GM23338 (cell line): ENCODE measurements around the gene CSF2RB. TPM values are rescaled to one million over a fixed set of nuclear protein-coding genes. Genes with fewer than 3 reads are reported as not detected.
A peak's percentile ranks its signal among the peaks of the same experiment; 100 is the strongest.

Experiments
- ATAC-seq: fragments of 200-7000 bp; cut with Tn5 transposase; 3 replicates; pipeline ENCODE4 v1.9.1; 2020
- DNase-seq: peaks from one replicate; pipeline ENCODE4 v3.0.0-alpha.2; 2015; ENCODE audit warnings: low spot score
- H2AFZ ChIP-seq: fragments of 200-600 bp; sonication (generic); 2 replicates; pipeline ENCODE4 v1.8.0; 2016; ENCODE audit warnings: antibody characterized with exemption, mild to moderate bottlenecking, moderate library complexity
- H3F3A ChIP-seq: fragments of 200-600 bp; sonication (generic); replicated peaks from 2 replicates; pipeline ENCODE4 v1.8.0; 2017; ENCODE audit warnings: antibody characterized with exemption, mixed run types, low read depth
- H3K27ac ChIP-seq: fragments of 200-600 bp; sonication (generic); 2 replicates; pipeline ENCODE4 v1.6.1; 2016; ENCODE audit warnings: low read depth
- H3K27me3 ChIP-seq: fragments of 200-600 bp; sonication (generic); 2 replicates; pipeline ENCODE4 v1.8.0; 2016; ENCODE audit warnings: mild to moderate bottlenecking, mixed run types, moderate library complexity; ENCODE audit not compliant: insufficient read depth
- H3K36me3 ChIP-seq: fragments of 200-600 bp; sonication (generic); 2 replicates; pipeline ENCODE4 v1.8.0; 2016; ENCODE audit warnings: mild to moderate bottlenecking; ENCODE audit not compliant: insufficient read depth
- H3K4me1 ChIP-seq: fragments of 200-600 bp; sonication (generic); 2 replicates; pipeline ENCODE4 v1.8.0; 2016; ENCODE audit warnings: mild to moderate bottlenecking, moderate library complexity; ENCODE audit not compliant: insufficient read depth
- H3K4me2 ChIP-seq: fragments of 200-600 bp; sonication (generic); 2 replicates; pipeline ENCODE4 v1.7.1; 2017; ENCODE audit warnings: mixed run types
- H3K4me3 ChIP-seq: fragments of 200-600 bp; sonication (generic); 2 replicates; pipeline ENCODE4 v1.6.1; 2016; ENCODE audit warnings: mixed run types
- H3K79me2 ChIP-seq: fragments of 200-600 bp; sonication (generic); replicated peaks from 2 replicates; pipeline ENCODE4 v1.8.0; 2017; ENCODE audit warnings: mild to moderate bottlenecking; ENCODE audit not compliant: insufficient read depth
- H3K9me2 ChIP-seq: fragments of 200-600 bp; sonication (generic); 2 replicates; pipeline ENCODE4 v1.8.0; 2017; ENCODE audit not compliant: insufficient read depth
- H4K20me1 ChIP-seq: fragments of 200-600 bp; sonication (generic); replicated peaks from 2 replicates; pipeline ENCODE4 v1.8.0; 2017; ENCODE audit warnings: mild to moderate bottlenecking; ENCODE audit not compliant: insufficient read depth
- H3K27ac Mint-ChIP-seq: 2 replicates; pipeline ENCODE4 v1.8.0; 2020; ENCODE audit warnings: inconsistent platforms, mild to moderate bottlenecking, moderate library complexity, mixed read lengths
- H3K27me3 Mint-ChIP-seq: 3 replicates; pipeline ENCODE4 v1.8.0; 2022; ENCODE audit warnings: low read depth, mild to moderate bottlenecking, moderate library complexity, mixed read lengths, inconsistent platforms; ENCODE audit not compliant: insufficient read depth, poor library complexity
- H3K36me3 Mint-ChIP-seq: 3 replicates; pipeline ENCODE4 v1.8.0; 2021; ENCODE audit warnings: low read depth, mild to moderate bottlenecking, inconsistent platforms, moderate library complexity, mixed read lengths
- H3K4me1 Mint-ChIP-seq: 3 replicates; pipeline ENCODE4 v1.8.0; 2020; ENCODE audit warnings: mild to moderate bottlenecking, inconsistent platforms, mixed read lengths
- H3K4me3 Mint-ChIP-seq: 3 replicates; pipeline ENCODE4 v1.8.0; 2021; ENCODE audit warnings: moderate library complexity, mild to moderate bottlenecking, inconsistent platforms, mixed read lengths
- H3K9me3 Mint-ChIP-seq: 3 replicates; pipeline ENCODE4 v1.8.0; 2020; ENCODE audit warnings: moderate library complexity, mild to moderate bottlenecking, inconsistent platforms, mixed read lengths
- CTCF ChIP-seq, 2 experiments: fragments of 200-600 bp in 1 of 2; sonication (generic) in 1 of 2; conservative IDR thresholded peaks; 2 replicates each; pipeline versions ENCODE4 v1.5.1 to v1.6.1; 2016 to 2017; ENCODE audit warnings: antibody characterized with exemption in 2 of 2, low read depth in 2 of 2, mild to moderate bottlenecking in 2 of 2, moderate library complexity in 1 of 2
- EZH2 ChIP-seq: fragments of 200-600 bp; sonication (generic); IDR thresholded peaks from one replicate; pipeline ENCODE4 v1.8.0; 2017; ENCODE audit warnings: antibody characterized with exemption, mild to moderate bottlenecking, low read depth; ENCODE audit not compliant: unreplicated experiment
- EZH2phosphoT487 ChIP-seq: fragments of 200-600 bp; sonication (generic); IDR thresholded peaks from one replicate; pipeline ENCODE4 v1.8.1; 2018; ENCODE audit warnings: antibody characterized with exemption; ENCODE audit not compliant: unreplicated experiment
- JUNB ChIP-seq: IDR thresholded peaks from one replicate; pipeline ENCODE4 v1.6.1; 2016; ENCODE audit warnings: antibody characterized with exemption; ENCODE audit not compliant: unreplicated experiment
- NANOG ChIP-seq: IDR thresholded peaks from 2 replicates; pipeline ENCODE4 v1.6.1; 2016; ENCODE audit warnings: antibody characterized with exemption, borderline replicate concordance
- STAT1 ChIP-seq: IDR thresholded peaks from one replicate; pipeline ENCODE4 v1.6.1; 2016; ENCODE audit warnings: antibody characterized with exemption; ENCODE audit not compliant: unreplicated experiment
- ZNF114 ChIP-seq: fragments of 250-450 bp; sonication (Bioruptor Pico); IDR thresholded peaks from 2 replicates; pipeline ENCODE4 v1.5.0; 2020; ENCODE audit warnings: mild to moderate bottlenecking, moderate library complexity
- ZNF331 ChIP-seq: fragments of 250-450 bp; sonication (Bioruptor Pico); IDR thresholded peaks from 2 replicates; pipeline ENCODE4 v1.5.0; 2020; ENCODE audit warnings: low read depth, mild to moderate bottlenecking, moderate library complexity
- ZNF462 ChIP-seq: fragments of 250-450 bp; sonication (Bioruptor Pico); IDR thresholded peaks from 2 replicates; pipeline ENCODE4 v1.5.0; 2020; ENCODE audit warnings: mild to moderate bottlenecking, moderate library complexity
- polyA plus RNA-seq: library from polyadenylated mRNA; unstranded; fragments of >200 nt; fragmentation: Nextera tagmentation; extraction: Ambion mirVana; gene quantifications from 2 replicates; pipeline ENCODE4 v1.2.1, GENCODE V29; 2016
- total RNA-seq: library from RNA; depleted of rRNA; stranded (reverse); fragments of >200 nt; shearing (Covaris generic); gene quantifications from 2 replicates; pipeline ENCODE4 v1.2.3, GENCODE V29; 2014
- TF ChIP-seq, protein P1 (sequence below): IDR thresholded peaks from 2 replicates; pipeline ENCODE4 v1.6.1; 2016; ENCODE audit warnings: antibody characterized with exemption
- TF ChIP-seq, protein P2 (sequence below): IDR thresholded peaks from one replicate; pipeline ENCODE4 v1.6.1; 2018; ENCODE audit warnings: antibody characterized with exemption; ENCODE audit not compliant: unreplicated experiment

Gene CSF2RB
- total and polyA plus RNA-seq, 2 experiments from 2014 or later = not detected

- Mint-ChIP-seq H3K36me3 (peaks cover 14% of the 10 kb centered on the region), H3K27ac (no peak overlapping the region), H3K4me1 (peaks cover 25% of the 10 kb centered on the region), H3K4me3 (no peak overlapping the region), H3K27me3 (peaks cover 16% of the 10 kb centered on the region), H3K9me3 (peaks cover 22% of the 10 kb centered on the region)
- H3K4me3 ChIP-seq = no peak overlapping the region
- H4K20me1 ChIP-seq = no peaks in the 10 kb centered on the region
- H3K27ac ChIP-seq = no peak overlapping the region
- H3K4me1 ChIP-seq = peaks cover 11% of the 10 kb centered on the region; the same call in 1 of the 2 replicates
- no peaks in the 10 kb centered on the region for H3K36me3 ChIP-seq
- ATAC-seq = no peak
- TF ChIP-seq NANOG = no peak
- no peak for TF ChIP-seq CTCF (conservative IDR thresholded peaks at IDR 0.05; ENCODE audit: low read depth in 2 of 2)
- no peak for TF ChIP-seq STAT1
- TF ChIP-seq JUNB = no peak
- TF ChIP-seq, protein P1, sequence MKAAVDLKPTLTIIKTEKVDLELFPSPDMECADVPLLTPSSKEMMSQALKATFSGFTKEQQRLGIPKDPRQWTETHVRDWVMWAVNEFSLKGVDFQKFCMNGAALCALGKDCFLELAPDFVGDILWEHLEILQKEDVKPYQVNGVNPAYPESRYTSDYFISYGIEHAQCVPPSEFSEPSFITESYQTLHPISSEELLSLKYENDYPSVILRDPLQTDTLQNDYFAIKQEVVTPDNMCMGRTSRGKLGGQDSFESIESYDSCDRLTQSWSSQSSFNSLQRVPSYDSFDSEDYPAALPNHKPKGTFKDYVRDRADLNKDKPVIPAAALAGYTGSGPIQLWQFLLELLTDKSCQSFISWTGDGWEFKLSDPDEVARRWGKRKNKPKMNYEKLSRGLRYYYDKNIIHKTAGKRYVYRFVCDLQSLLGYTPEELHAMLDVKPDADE = no peak
- TF ChIP-seq EZH2phosphoT487 = no peak
- TF ChIP-seq ZNF331 (CRISPR knock-in tag) = no peak
- no peak for TF ChIP-seq ZNF462
- TF ChIP-seq EZH2 = no peak
- TF ChIP-seq, protein P2, sequence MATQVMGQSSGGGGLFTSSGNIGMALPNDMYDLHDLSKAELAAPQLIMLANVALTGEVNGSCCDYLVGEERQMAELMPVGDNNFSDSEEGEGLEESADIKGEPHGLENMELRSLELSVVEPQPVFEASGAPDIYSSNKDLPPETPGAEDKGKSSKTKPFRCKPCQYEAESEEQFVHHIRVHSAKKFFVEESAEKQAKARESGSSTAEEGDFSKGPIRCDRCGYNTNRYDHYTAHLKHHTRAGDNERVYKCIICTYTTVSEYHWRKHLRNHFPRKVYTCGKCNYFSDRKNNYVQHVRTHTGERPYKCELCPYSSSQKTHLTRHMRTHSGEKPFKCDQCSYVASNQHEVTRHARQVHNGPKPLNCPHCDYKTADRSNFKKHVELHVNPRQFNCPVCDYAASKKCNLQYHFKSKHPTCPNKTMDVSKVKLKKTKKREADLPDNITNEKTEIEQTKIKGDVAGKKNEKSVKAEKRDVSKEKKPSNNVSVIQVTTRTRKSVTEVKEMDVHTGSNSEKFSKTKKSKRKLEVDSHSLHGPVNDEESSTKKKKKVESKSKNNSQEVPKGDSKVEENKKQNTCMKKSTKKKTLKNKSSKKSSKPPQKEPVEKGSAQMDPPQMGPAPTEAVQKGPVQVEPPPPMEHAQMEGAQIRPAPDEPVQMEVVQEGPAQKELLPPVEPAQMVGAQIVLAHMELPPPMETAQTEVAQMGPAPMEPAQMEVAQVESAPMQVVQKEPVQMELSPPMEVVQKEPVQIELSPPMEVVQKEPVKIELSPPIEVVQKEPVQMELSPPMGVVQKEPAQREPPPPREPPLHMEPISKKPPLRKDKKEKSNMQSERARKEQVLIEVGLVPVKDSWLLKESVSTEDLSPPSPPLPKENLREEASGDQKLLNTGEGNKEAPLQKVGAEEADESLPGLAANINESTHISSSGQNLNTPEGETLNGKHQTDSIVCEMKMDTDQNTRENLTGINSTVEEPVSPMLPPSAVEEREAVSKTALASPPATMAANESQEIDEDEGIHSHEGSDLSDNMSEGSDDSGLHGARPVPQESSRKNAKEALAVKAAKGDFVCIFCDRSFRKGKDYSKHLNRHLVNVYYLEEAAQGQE = no peak
- no peak for TF ChIP-seq ZNF114 (CRISPR knock-in tag)
- H3K9me2 ChIP-seq = peaks cover 26% of the 10 kb centered on the region
- H3F3A ChIP-seq = no peaks in the 10 kb centered on the region
- no peaks in the 10 kb centered on the region for H3K79me2 ChIP-seq
- no peak overlapping the region for H3K4me2 ChIP-seq
- peak overlapping the region; percentile 24; the same call in 1 of the 2 replicates for H2AFZ ChIP-seq
- DNase-seq = peak; percentile 26
- H3K27me3 ChIP-seq = no peaks in the 10 kb centered on the region
Measured at GRCh38 chr22:36897611-36898010, 15.8 kb upstream of the CSF2RB start.
